Karpas-422 (cell line): ENCODE measurements around the gene SPAM1. TPM values are rescaled to one million over a fixed set of nuclear protein-coding genes. Genes with fewer than 3 reads are reported as not detected.
"Not testable (repeated sequence)": the region's sequence is repeated elsewhere in the genome, so short reads cannot be mapped to it uniquely, and the experiment has no call there.

Source experiments
- DNase-seq: peaks from one replicate; pipeline ENCODE4 v3.0.0-alpha.2; 2015
- H2AFZ ChIP-seq: fragments of 200-600 bp; sonication (generic); 2 replicates; pipeline ENCODE4 v1.6.1; 2014; ENCODE audit warnings: antibody characterized with exemption, low read length, mixed read lengths
- H3K27ac ChIP-seq: fragments of 200-600 bp; sonication (generic); 2 replicates; pipeline ENCODE4 v1.5.1; 2014; ENCODE audit warnings: mild to moderate bottlenecking, low read length, moderate library complexity
- H3K27me3 ChIP-seq: fragments of 200-600 bp; sonication (generic); 2 replicates; pipeline ENCODE4 v1.6.1; 2014; ENCODE audit warnings: low read length, mixed read lengths
- H3K36me3 ChIP-seq: fragments of 200-600 bp; sonication (generic); 2 replicates; pipeline ENCODE4 v1.6.1; 2014; ENCODE audit warnings: low read length, mixed read lengths; ENCODE audit not compliant: insufficient read depth
- H3K4me1 ChIP-seq: fragments of 200-600 bp; sonication (generic); 2 replicates; pipeline ENCODE4 v1.6.1; 2014; ENCODE audit warnings: mild to moderate bottlenecking, low read length, mixed read lengths
- H3K4me2 ChIP-seq: fragments of 200-600 bp; sonication (generic); 2 replicates; pipeline ENCODE4 v1.6.1; 2014; ENCODE audit warnings: low read length, low read depth, mild to moderate bottlenecking; ENCODE audit not compliant: poor library complexity, severe bottlenecking
- H3K4me3 ChIP-seq: fragments of 200-600 bp; sonication (generic); 2 replicates; pipeline ENCODE4 v1.5.1; 2014; ENCODE audit warnings: mild to moderate bottlenecking, antibody characterized with exemption, low read length, mixed read lengths
- H3K79me2 ChIP-seq: fragments of 200-600 bp; sonication (generic); 2 replicates; pipeline ENCODE4 v1.6.1; 2014; ENCODE audit warnings: mild to moderate bottlenecking, low read length, mixed read lengths
- H3K9ac ChIP-seq: fragments of 200-600 bp; sonication (generic); 2 replicates; pipeline ENCODE4 v1.6.0; 2014; ENCODE audit warnings: low read length
- H3K9me2 ChIP-seq: fragments of 200-600 bp; sonication (generic), shearing (Covaris generic); replicated peaks from 2 replicates; pipeline ENCODE4 v1.6.0; 2014; ENCODE audit warnings: mild to moderate bottlenecking, low read length, moderate library complexity; ENCODE audit not compliant: insufficient read depth
- H3K9me3 ChIP-seq: fragments of 300-700, 200-600 bp; sonication (generic); 2 replicates; pipeline ENCODE4 v1.6.1; 2014; ENCODE audit warnings: low read length, mixed read lengths
- H4K20me1 ChIP-seq: fragments of 200-600 bp; sonication (generic); 2 replicates; pipeline ENCODE4 v1.6.1; 2014; ENCODE audit warnings: mild to moderate bottlenecking, antibody characterized with exemption, low read length, low read depth; ENCODE audit not compliant: insufficient read depth
- total RNA-seq: library from RNA; depleted of rRNA; stranded (reverse); fragments of >200 nt; shearing (Covaris generic); gene quantifications from 2 replicates; pipeline ENCODE4 v1.2.3, GENCODE V29; 2014; ENCODE audit warnings: low replicate concordance; rRNA removed

The SPAM1 gene, protein sequence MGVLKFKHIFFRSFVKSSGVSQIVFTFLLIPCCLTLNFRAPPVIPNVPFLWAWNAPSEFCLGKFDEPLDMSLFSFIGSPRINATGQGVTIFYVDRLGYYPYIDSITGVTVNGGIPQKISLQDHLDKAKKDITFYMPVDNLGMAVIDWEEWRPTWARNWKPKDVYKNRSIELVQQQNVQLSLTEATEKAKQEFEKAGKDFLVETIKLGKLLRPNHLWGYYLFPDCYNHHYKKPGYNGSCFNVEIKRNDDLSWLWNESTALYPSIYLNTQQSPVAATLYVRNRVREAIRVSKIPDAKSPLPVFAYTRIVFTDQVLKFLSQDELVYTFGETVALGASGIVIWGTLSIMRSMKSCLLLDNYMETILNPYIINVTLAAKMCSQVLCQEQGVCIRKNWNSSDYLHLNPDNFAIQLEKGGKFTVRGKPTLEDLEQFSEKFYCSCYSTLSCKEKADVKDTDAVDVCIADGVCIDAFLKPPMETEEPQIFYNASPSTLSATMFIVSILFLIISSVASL
- total RNA-seq: not detected in 2 replicates

DNA sequence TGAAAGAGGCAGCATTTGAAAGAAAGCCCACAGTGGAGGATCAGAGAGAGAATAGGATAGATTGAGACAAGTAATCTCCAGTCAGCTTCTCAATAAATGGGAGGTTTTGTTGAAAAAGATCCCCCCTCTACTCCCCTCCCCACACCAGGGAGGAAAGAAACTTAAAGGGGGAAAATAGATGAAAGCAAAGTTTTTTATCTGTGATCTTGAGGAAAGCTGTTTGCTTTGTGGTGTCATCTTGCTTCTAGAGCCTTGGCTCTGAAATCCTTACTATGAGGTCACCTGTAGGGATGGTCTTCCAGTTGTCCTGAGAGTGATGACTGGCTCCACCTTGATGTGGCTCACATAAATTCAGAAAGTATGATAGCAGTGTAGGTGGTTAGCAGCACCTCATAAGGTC lies at the start of gene SPAM1:
TSS of gene SPAM1 (plus strand) at position 301 of the 400 bp plus-strand sequence. CDS start 28,330 bp downstream, outside the sequence.
- Histone ChIP-seq H3K4me2 (no peak within 1 kb of the TSS), H3K27me3 (no peaks in the 10 kb centered on the region), H3K36me3 (no peaks in the 10 kb centered on the region), H2AFZ (no peak within 1 kb of the TSS), H3K9me2 (no peaks in the 10 kb centered on the region), H3K27ac (no peak within 1 kb of the TSS), H3K9ac (no peak within 1 kb of the TSS), H3K79me2 (no peaks in the 10 kb centered on the region), H3K9me3 (no peaks in the 10 kb centered on the region), H4K20me1 (no peaks in the 10 kb centered on the region), H3K4me1 (no peaks in the 10 kb centered on the region), H3K4me3 (no peak within 1 kb of the TSS)
- DNase-seq: no peak

DNA sequence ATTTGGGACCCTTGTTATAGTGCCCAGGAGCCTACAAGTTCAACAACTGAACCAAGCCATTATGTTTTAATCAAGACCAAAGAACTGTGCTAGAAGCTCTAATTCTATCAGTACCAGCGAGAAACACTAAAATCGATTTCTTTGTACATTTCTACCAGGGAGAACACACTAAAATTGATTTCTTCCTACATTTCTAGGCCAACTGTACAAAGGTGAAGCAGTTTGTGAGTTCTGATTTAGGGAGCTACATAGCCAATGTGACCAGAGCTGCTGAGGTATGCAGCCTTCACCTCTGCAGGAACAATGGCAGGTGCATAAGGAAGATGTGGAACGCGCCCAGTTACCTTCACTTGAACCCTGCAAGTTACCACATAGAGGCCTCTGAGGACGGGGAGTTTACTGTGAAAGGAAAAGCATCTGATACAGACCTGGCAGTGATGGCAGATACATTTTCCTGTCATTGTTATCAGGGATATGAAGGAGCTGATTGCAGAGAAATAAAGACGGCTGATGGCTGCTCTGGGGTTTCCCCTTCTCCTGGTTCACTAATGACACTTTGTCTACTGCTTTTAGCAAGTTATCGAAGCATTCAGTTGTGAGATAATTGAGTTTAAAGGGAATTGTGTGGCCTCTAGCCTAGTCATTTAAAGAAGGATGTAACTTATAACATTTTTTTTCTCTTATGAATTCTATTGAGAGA lies 48.3 kb upstream of the SPAM1 start:
- Histone ChIP-seq H3K36me3 (no peaks in the 10 kb centered on the region), H3K4me1 (no peaks in the 10 kb centered on the region), H3K9ac (no peak overlapping the region), H4K20me1 (no peaks in the 10 kb centered on the region), H3K27ac (no peak overlapping the region), H3K4me3 (no peak overlapping the region), H3K4me2 (no peak overlapping the region), H3K9me2 (no peaks in the 10 kb centered on the region), H3K79me2 (no peaks in the 10 kb centered on the region), H3K27me3 (no peaks in the 10 kb centered on the region), H2AFZ (no peak overlapping the region), H3K9me3 (no peaks in the 10 kb centered on the region)
- DNase-seq: no peak

DNA sequence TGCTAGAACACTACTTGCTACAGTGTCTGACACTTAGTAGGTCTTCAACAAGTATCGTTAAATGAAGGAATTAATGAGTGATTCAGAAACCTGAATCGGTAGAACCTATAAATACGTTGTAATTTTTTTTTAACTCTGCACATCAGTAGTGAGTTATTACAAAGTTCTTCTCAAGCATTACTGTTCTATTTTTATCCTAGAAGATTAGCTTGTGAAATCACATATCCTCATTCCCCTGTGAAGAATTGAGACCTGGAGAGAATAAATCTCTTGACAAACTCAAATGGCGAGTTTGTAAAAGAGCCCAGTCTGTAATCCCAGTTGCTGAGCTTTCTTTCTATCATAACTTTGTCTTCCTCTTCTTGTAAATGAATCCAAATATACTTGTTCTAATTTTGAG lies 45.4 kb upstream of the SPAM1 start:
- Histone ChIP-seq H3K79me2 (no peaks in the 10 kb centered on the region), H3K9me2 (no peaks in the 10 kb centered on the region), H3K4me1 (no peaks in the 10 kb centered on the region), H3K27ac (no peak overlapping the region), H2AFZ (no peak overlapping the region), H3K9me3 (no peaks in the 10 kb centered on the region), H3K9ac (no peak overlapping the region), H3K27me3 (no peaks in the 10 kb centered on the region), H3K4me2 (no peak overlapping the region), H3K4me3 (no peak overlapping the region), H3K36me3 (no peaks in the 10 kb centered on the region), H4K20me1 (no peaks in the 10 kb centered on the region)
- DNase-seq: no peak

DNA sequence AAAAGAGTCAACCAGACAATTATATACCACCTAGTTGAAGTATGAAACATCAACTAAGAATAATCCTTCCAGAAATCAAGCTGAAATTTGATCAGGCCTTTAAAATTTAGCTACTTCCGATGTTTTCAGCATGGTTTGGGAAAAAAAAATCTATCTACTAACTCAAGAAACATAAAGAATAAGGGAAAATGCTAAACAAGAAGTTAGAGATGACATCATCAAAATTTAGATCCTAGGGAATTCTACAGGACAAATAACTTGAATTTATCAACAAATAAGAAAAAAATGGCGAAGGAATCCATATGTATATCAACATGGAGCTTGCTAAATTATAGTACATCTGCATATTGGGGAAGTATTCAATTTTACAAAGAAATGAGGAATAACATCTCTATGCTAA lies 43.7 kb upstream of the SPAM1 start:
- Histone ChIP-seq H3K9me3 (no peaks in the 10 kb centered on the region), H3K9me2 (no peaks in the 10 kb centered on the region), H3K36me3 (no peaks in the 10 kb centered on the region), H4K20me1 (no peaks in the 10 kb centered on the region), H3K79me2 (no peaks in the 10 kb centered on the region), H3K27ac (no peak overlapping the region), H2AFZ (no peak overlapping the region), H3K27me3 (no peaks in the 10 kb centered on the region), H3K4me1 (no peaks in the 10 kb centered on the region), H3K4me2 (no peak overlapping the region), H3K9ac (no peak overlapping the region), H3K4me3 (no peak overlapping the region)
- no peak for DNase-seq

DNA sequence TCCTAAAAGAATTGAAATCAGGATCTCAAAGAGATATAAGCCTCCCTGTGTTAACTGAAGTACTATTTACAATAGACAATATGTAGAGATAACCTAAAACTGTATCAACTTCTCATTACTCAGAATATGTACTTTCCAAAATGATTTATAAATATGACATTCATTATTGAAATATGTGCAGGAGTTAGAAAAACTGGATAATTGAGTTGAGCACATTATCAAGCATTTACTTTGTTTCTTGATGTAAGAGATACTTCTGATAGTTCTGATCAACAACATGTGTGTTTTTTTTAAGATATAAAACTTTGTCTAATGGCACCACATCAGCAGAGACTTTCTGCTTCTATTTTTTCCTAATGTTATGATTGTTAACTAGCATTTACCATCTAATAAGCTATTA lies 41.9 kb upstream of the SPAM1 start:
- H3K4me1 ChIP-seq: no peaks in the 10 kb centered on the region
- H3K4me2 ChIP-seq: no peak overlapping the region
- H3K27me3 ChIP-seq: no peaks in the 10 kb centered on the region
- no peak overlapping the region for H3K4me3 ChIP-seq
- no peak overlapping the region for H2AFZ ChIP-seq
- H3K36me3 ChIP-seq: no peaks in the 10 kb centered on the region
- no peaks in the 10 kb centered on the region for H3K9me3 ChIP-seq
- no peaks in the 10 kb centered on the region for H4K20me1 ChIP-seq
- H3K27ac ChIP-seq: no peak overlapping the region
- H3K9me2 ChIP-seq: no peaks in the 10 kb centered on the region
- no peaks in the 10 kb centered on the region for H3K79me2 ChIP-seq
- H3K9ac ChIP-seq: no peak overlapping the region
- no peak for DNase-seq

GRCh38 chr7:123888192-123888591 lies 36.8 kb upstream of the SPAM1 start:
- Histone ChIP-seq H3K79me2 (no peaks in the 10 kb centered on the region), H3K4me1 (no peaks in the 10 kb centered on the region), H3K27me3 (no peaks in the 10 kb centered on the region), H4K20me1 (no peaks in the 10 kb centered on the region), H3K4me3 (no peak overlapping the region), H3K9me3 (no peaks in the 10 kb centered on the region), H2AFZ (no peak overlapping the region), H3K36me3 (no peaks in the 10 kb centered on the region), H3K9me2 (no peaks in the 10 kb centered on the region), H3K27ac (no peak overlapping the region), H3K9ac (no peak overlapping the region), H3K4me2 (no peak overlapping the region)
- no peak for DNase-seq

DNA sequence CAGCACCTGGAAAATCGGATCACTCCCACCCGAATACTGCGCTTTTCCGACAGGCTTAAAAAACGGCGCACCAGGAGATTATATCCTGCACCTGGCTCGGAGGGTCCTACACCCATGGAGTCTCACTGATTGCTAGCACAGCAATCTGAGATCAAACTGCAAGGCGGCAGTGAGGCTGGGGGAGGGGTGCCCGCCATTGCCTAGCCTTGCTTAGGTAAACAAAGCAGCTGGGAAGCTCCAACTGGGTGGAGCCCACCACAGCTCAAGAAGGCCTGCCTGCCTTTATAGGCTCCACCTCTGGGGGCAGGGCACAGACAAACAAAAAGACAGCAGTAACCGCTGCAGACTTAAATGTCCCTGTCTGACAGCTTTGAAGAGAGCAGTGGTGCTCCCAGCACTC lies 30.3 kb upstream of the SPAM1 start:
- not testable (repeated sequence) for H2AFZ ChIP-seq, H3K9me2 ChIP-seq, H3K9me3 ChIP-seq, H3K36me3 ChIP-seq, H3K79me2 ChIP-seq, H3K27me3 ChIP-seq, H3K4me1 ChIP-seq, H3K4me2 ChIP-seq, H4K20me1 ChIP-seq, H3K27ac ChIP-seq, DNase-seq, H3K9ac ChIP-seq, H3K4me3 ChIP-seq

GRCh38 chr7:123901101-123901500 lies 23.9 kb upstream of the SPAM1 start:
- no peaks in the 10 kb centered on the region for H3K27me3 ChIP-seq
- H3K4me3 ChIP-seq: no peak overlapping the region
- H3K9me2 ChIP-seq: no peaks in the 10 kb centered on the region
- DNase-seq: no peak
- no peaks in the 10 kb centered on the region for H3K79me2 ChIP-seq
- no peak overlapping the region for H3K9ac ChIP-seq
- no peak overlapping the region for H2AFZ ChIP-seq
- H3K4me2 ChIP-seq: no peak overlapping the region
- H3K36me3 ChIP-seq: no peaks in the 10 kb centered on the region
- H3K27ac ChIP-seq: no peak overlapping the region
- no peaks in the 10 kb centered on the region for H3K4me1 ChIP-seq
- H3K9me3 ChIP-seq: no peaks in the 10 kb centered on the region
- H4K20me1 ChIP-seq: no peaks in the 10 kb centered on the region
